Suprapubic skin (tissue), 4 donors: Measurements from ENCODE around the gene IP6K1. TPM values are rescaled to one million over a fixed set of nuclear protein-coding genes. Genes with fewer than 3 reads are reported as not detected.
A peak's percentile ranks its signal among the peaks of the same experiment; 100 is the strongest.
"Not testable (repeated sequence)": the region's sequence is repeated elsewhere in the genome, so short reads cannot be mapped to it uniquely, and the experiment has no call there.

Experiments used
- DNase-seq, 2 donors: peaks; one replicate each; pipeline ENCODE4 v3.0.0-alpha.2; 2019; ENCODE audit warnings: low spot score in 2 of 2
- H3K27ac ChIP-seq: fragments of 200-600 bp; sonication (generic); one replicate; pipeline ENCODE4 v1.5.1; 2019
- H3K27me3 ChIP-seq: fragments of 200-600 bp; sonication (generic); one replicate; pipeline ENCODE4 v1.5.1; 2019
- H3K36me3 ChIP-seq: fragments of 200-600 bp; sonication (generic); one replicate; pipeline ENCODE4 v1.5.1; 2019
- H3K4me1 ChIP-seq: fragments of 200-600 bp; sonication (generic); one replicate; pipeline ENCODE4 v1.5.1; 2019
- H3K4me3 ChIP-seq: fragments of 200-600 bp; sonication (generic); one replicate; pipeline ENCODE4 v1.5.1; 2019; ENCODE audit warnings: mild to moderate bottlenecking
- H3K9me3 ChIP-seq: fragments of 200-600 bp; sonication (generic); one replicate; pipeline ENCODE4 v1.5.1; 2019
- CTCF ChIP-seq, 2 donors: fragments of 200-600 bp in 1 of 2; fragments of 450-650 bp in 1 of 2; sonication (generic) in 1 of 2; IDR thresholded peaks; one replicate each; pipeline ENCODE4 v1.5.1; 2016 to 2019; ENCODE audit warnings: antibody characterized with exemption in 2 of 2, mild to moderate bottlenecking in 1 of 2, moderate library complexity in 1 of 2
- EP300 ChIP-seq: sonication (generic); formaldehyde crosslinking; IDR thresholded peaks from one replicate; pipeline ENCODE4 v1.6.1; 2017; ENCODE audit warnings: antibody characterized with exemption
- POLR2A ChIP-seq, 2 donors: fragments of 450-650 bp; IDR thresholded peaks; one replicate each; pipeline ENCODE4 v1.6.1; 2017; ENCODE audit warnings: antibody characterized with exemption in 2 of 2, mild to moderate bottlenecking in 2 of 2, moderate library complexity in 2 of 2
- POLR2AphosphoS5 ChIP-seq, 3 donors: sonication (generic); formaldehyde crosslinking; IDR thresholded peaks; one replicate each; pipeline ENCODE4 v1.6.1; 2017; ENCODE audit warnings: antibody characterized with exemption in 3 of 3
- WGBS: methylation state at CpG from one replicate; pipeline ENCODE4 v1.1.5; 2018; 5-methylcytosine and 5-hydroxymethylcytosine counted together
- total RNA-seq, 4 donors: library from RNA; depleted of rRNA; stranded (reverse); fragments of >200 nt; gene quantifications; one replicate each; pipeline ENCODE4 v1.1.0, GENCODE V29; 2016

Gene IP6K1
- total RNA-seq, 4 donors from 2014 or later: 39.5 to 57.3 (median 53.2) TPM

- WGBS: 95% methylated on average over 13 of the region's 21 CpGs
- TF ChIP-seq CTCF (IDR thresholded peaks at IDR 0.05): peak in 1 of 2 donors; percentile 40
- no peak for TF ChIP-seq POLR2A (IDR thresholded peaks at IDR 0.05)
- peaks cover 80% of the 10 kb centered on the region for H3K36me3 ChIP-seq
Observed at GRCh38 chr3:49701388-49702077, 84.8 kb downstream of the IP6K1 start.

GRCh38 chr3:49700453-49701128, 85.8 kb downstream of the IP6K1 start:
- Histone ChIP-seq H3K27ac (no peak overlapping the region), H3K4me1 (peaks cover 2% of the 10 kb centered on the region), H3K9me3 (no peaks in the 10 kb centered on the region), H3K27me3 (no peaks in the 10 kb centered on the region), H3K36me3 (peaks cover 70% of the 10 kb centered on the region), H3K4me3 (no peak overlapping the region)
- 77% methylated on average over 7 of the region's 13 CpGs for WGBS
- no peak for DNase-seq
- TF ChIP-seq CTCF (IDR thresholded peaks at IDR 0.05): no peak
- no peak for TF ChIP-seq EP300
- TF ChIP-seq POLR2AphosphoS5 (IDR thresholded peaks at IDR 0.05): no peak
- TF ChIP-seq POLR2A (IDR thresholded peaks at IDR 0.05): no peak

More at GRCh38 chr3:49701388-49702077, 84.8 kb downstream of the IP6K1 start:
- H3K4me1 ChIP-seq: peaks cover 2% of the 10 kb centered on the region
- no peak overlapping the region for H3K27ac ChIP-seq
- H3K27me3 ChIP-seq: no peaks in the 10 kb centered on the region
- H3K4me3 ChIP-seq: no peak overlapping the region
- H3K9me3 ChIP-seq: no peaks in the 10 kb centered on the region
- no peak for DNase-seq

- H3K9me3 ChIP-seq: no peaks in the 10 kb centered on the region
- H3K27ac ChIP-seq: no peak overlapping the region
- TF ChIP-seq EP300 (no peak), POLR2A (IDR thresholded peaks at IDR 0.05) (no peak), CTCF (IDR thresholded peaks at IDR 0.05) (no peak), POLR2AphosphoS5 (IDR thresholded peaks at IDR 0.05) (no peak)
- H3K36me3 ChIP-seq: peaks cover 65% of the 10 kb centered on the region
- H3K4me3 ChIP-seq: no peak overlapping the region
- WGBS: 74% methylated on average over 3 of the region's 8 CpGs
- peaks cover 2% of the 10 kb centered on the region for H3K4me1 ChIP-seq
- DNase-seq: no peak
- no peaks in the 10 kb centered on the region for H3K27me3 ChIP-seq
Observed at GRCh38 chr3:49700014-49700413, 86.3 kb downstream of the IP6K1 start.

GRCh38 chr3:49699281-49699979, 86.9 kb downstream of the IP6K1 start:
- Histone ChIP-seq H3K4me1 (peaks cover 2% of the 10 kb centered on the region), H3K27ac (no peak overlapping the region), H3K27me3 (no peaks in the 10 kb centered on the region), H3K9me3 (no peaks in the 10 kb centered on the region), H3K36me3 (peaks cover 59% of the 10 kb centered on the region), H3K4me3 (no peak overlapping the region)
- no peak for TF ChIP-seq CTCF (IDR thresholded peaks at IDR 0.05)
- TF ChIP-seq POLR2AphosphoS5 (IDR thresholded peaks at IDR 0.05): no peak
- no peak for TF ChIP-seq POLR2A (IDR thresholded peaks at IDR 0.05)
- no peak for TF ChIP-seq EP300
- DNase-seq: no peak
- WGBS: 92% methylated on average over 2 of the region's 16 CpGs

GRCh38 chr3:49695350-49696015, 90.9 kb downstream of the IP6K1 start:
- H3K27me3 ChIP-seq, H3K27ac ChIP-seq, DNase-seq, H3K4me3 ChIP-seq, H3K9me3 ChIP-seq: not testable (repeated sequence)
- Histone ChIP-seq H3K4me1 (peaks cover 14% of the 10 kb centered on the region), H3K36me3 (peaks cover 35% of the 10 kb centered on the region)
- 100% methylated on average over 1 of the region's 4 CpGs for WGBS

GRCh38 chr3:49694409-49695070, 91.8 kb downstream of the IP6K1 start:
- H3K27me3 ChIP-seq, H3K27ac ChIP-seq, H3K9me3 ChIP-seq, H3K4me3 ChIP-seq, DNase-seq: not testable (repeated sequence)
- Histone ChIP-seq H3K36me3 (peaks cover 26% of the 10 kb centered on the region), H3K4me1 (peaks cover 21% of the 10 kb centered on the region)
- WGBS: 64% methylated on average over 5 of the region's 6 CpGs

- H3K4me1 ChIP-seq: peaks cover 39% of the 10 kb centered on the region
- 86% methylated on average over 1 of the region's 3 CpGs for WGBS
- DNase-seq, H3K36me3 ChIP-seq, H3K9me3 ChIP-seq, H3K27me3 ChIP-seq, H3K4me3 ChIP-seq, H3K27ac ChIP-seq: not testable (repeated sequence)
Observed at GRCh38 chr3:49691481-49691880, 94.9 kb downstream of the IP6K1 start.

GRCh38 chr3:49690856-49691255, 95.5 kb downstream of the IP6K1 start:
- H3K36me3 ChIP-seq, H3K27me3 ChIP-seq, DNase-seq, H3K9me3 ChIP-seq, H3K27ac ChIP-seq: not testable (repeated sequence)
- peaks cover 46% of the 10 kb centered on the region for H3K4me1 ChIP-seq
- 85% methylated on average over 3 of the region's 3 CpGs for WGBS
- peak overlapping the region; percentile 99 for H3K4me3 ChIP-seq
